AG04449 (cell line): ENCODE results near the gene DKK1.

ENCODE experiments used
- CTCF ChIA-PET: fragments of 350-600 bp; formaldehyde crosslinking; extraction: SDS; loops from one replicate; lab custom pipeline; 2021; ENCODE audit warnings: antibody characterized with exemption; lab: Yijun Ruan, JAX
- POLR2A ChIA-PET: fragments of 400-600, 350-600 bp; formaldehyde crosslinking; extraction: SDS; loops from one replicate; lab custom pipeline; 2020; ENCODE audit warnings: antibody characterized with exemption, inconsistent platforms; lab: Yijun Ruan, JAX
- DNase-seq: peaks from one replicate; pipeline ENCODE4 v3.0.0-alpha.2; 2010; ENCODE audit warnings: low read depth, low spot score
- H3K4me3 ChIP-seq: 2 replicates; pipeline ENCODE4 v1.5.1; 2011; ENCODE audit warnings: low read depth, mild to moderate bottlenecking, control low read depth, low read length
- TF ChIP-seq, protein P1 (sequence below): IDR thresholded peaks from one replicate; pipeline ENCODE4 v1.5.1; 2011; ENCODE audit warnings: mild to moderate bottlenecking, moderate library complexity, low read length, control low read depth, inconsistent platforms; ENCODE audit not compliant: insufficient read depth; ENCODE audit errors: missing control alignments

The DKK1 gene

GRCh38 chr10:52331638-52332364, 17.7 kb downstream of the DKK1 start:
- CTCF ChIA-PET = interaction anchor here (1.1 kb wide), 1 partner anchor 235 kb away, joined by 3 read pairs; no protein-coding TSS in a partner anchor
- H3K4me3 ChIP-seq = no peak overlapping the region
- POLR2A ChIA-PET = no interaction called here
- TF ChIP-seq, protein P1, sequence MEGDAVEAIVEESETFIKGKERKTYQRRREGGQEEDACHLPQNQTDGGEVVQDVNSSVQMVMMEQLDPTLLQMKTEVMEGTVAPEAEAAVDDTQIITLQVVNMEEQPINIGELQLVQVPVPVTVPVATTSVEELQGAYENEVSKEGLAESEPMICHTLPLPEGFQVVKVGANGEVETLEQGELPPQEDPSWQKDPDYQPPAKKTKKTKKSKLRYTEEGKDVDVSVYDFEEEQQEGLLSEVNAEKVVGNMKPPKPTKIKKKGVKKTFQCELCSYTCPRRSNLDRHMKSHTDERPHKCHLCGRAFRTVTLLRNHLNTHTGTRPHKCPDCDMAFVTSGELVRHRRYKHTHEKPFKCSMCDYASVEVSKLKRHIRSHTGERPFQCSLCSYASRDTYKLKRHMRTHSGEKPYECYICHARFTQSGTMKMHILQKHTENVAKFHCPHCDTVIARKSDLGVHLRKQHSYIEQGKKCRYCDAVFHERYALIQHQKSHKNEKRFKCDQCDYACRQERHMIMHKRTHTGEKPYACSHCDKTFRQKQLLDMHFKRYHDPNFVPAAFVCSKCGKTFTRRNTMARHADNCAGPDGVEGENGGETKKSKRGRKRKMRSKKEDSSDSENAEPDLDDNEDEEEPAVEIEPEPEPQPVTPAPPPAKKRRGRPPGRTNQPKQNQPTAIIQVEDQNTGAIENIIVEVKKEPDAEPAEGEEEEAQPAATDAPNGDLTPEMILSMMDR = no peak
- no peak for DNase-seq

DNA sequence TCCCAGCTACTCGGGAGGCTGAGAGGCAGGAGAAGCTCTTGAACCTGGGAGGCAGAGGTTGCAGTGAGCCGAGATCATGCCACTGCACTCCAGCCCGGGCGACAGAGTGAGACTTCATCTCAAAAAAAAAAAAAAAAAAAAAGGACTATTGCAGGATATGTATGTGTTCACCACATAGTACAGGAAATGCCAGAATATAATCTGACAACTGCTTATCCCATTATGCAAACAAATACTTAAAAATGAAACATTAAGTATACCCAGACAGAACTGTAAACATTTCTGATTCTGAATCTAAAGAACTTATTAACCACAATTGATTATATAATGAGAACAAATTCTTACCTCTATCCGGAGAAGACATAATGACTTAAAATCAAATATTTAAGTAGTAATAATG, 18.7 kb downstream of the DKK1 start:
- ChIA-PET CTCF (no interaction called here), POLR2A (no interaction called here)
- no peak overlapping the region for H3K4me3 ChIP-seq
- TF ChIP-seq, protein P1 = no peak
- no peak for DNase-seq

GRCh38 chr10:52334595-52334994, 20.5 kb downstream of the DKK1 start:
- DNase-seq = no peak
- ChIA-PET CTCF (interaction anchor here (0.6 to 1.3 kb wide), 2 partner anchors 10 to 20 kb away, joined by 3 read pairs; partner anchors contain the start of gene DKK1), POLR2A (no interaction called here)
- H3K4me3 ChIP-seq = no peak overlapping the region
- TF ChIP-seq, protein P1 = no peak

- ChIA-PET CTCF (interaction anchor here (0.8 to 1.3 kb wide), 2 partner anchors 13 to 21 kb away, joined by 3 read pairs; partner anchors contain the start of gene DKK1), POLR2A (interaction anchor here (0.7 kb wide), 1 partner anchor 16 kb away, joined by 3 read pairs; no protein-coding TSS in a partner anchor)
- TF ChIP-seq, protein P1 = no peak
- no peak overlapping the region for H3K4me3 ChIP-seq
- DNase-seq = no peak
Observed at GRCh38 chr10:52335665-52336064, 21.6 kb downstream of the DKK1 start.

DNA sequence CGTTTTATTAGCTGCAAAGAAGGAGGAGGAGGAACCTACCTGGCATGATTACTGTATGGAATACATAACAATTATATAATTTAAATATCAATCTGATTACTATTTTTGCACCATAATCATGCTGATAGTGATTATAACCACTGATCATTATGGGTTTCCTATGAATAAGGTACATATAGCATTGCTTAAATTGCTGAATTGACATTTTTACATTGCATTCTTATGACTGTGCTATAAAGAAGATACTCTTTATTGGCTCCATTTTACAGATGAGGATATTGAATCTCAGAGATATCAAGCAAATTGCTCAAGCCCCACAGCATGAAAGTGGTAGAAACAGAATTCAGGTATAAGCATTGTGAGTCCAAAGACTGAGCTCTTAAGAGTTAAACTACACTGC, 23.1 kb downstream of the DKK1 start:
- CTCF ChIA-PET = interaction anchor here (0.8 to 1.2 kb wide), 2 partner anchors 8 to 10 kb away, joined by 4 read pairs; no protein-coding TSS in a partner anchor
- POLR2A ChIA-PET = interaction anchor here (0.9 to 1.1 kb wide), 2 partner anchors 15 to 23 kb away, joined by 3 to 5 read pairs; partner anchors contain the start of gene DKK1
- TF ChIP-seq, protein P1 = no peak
- no peak for DNase-seq
- H3K4me3 ChIP-seq = no peak overlapping the region

DNA sequence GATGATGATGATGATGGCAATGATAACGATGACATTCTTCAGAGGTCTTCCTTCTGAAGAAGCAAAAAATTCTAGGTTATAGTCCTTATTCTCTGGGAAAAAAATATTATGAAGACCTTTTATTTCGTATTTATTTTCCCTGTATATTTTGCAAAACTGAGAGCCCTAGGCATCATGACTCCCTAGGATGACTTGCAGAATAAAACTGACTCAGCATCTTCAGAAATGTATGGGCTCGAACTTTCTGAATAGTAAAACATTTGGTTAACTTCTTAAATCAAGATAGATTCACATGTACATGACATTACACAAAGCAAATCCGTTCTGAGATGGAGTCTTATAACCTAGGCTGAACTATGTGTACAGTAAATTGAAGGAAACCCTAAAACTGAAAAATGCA, 29.4 kb downstream of the DKK1 start:
- TF ChIP-seq, protein P1 = no peak
- DNase-seq = no peak
- POLR2A ChIA-PET = no interaction called here
- CTCF ChIA-PET = no interaction called here
- H3K4me3 ChIP-seq = no peak overlapping the region
